ENCODE data around the gene PSMD1. TPM values are rescaled to one million over a fixed set of nuclear protein-coding genes. Genes with fewer than 3 reads are reported as not detected.

Gene PSMD1
- total and polyA plus RNA-seq, 2 of the 8 experiments (the other 6 are each of a cell fraction or from before 2014, with no cell fraction given), result 179 to 272 TPM

DNA sequence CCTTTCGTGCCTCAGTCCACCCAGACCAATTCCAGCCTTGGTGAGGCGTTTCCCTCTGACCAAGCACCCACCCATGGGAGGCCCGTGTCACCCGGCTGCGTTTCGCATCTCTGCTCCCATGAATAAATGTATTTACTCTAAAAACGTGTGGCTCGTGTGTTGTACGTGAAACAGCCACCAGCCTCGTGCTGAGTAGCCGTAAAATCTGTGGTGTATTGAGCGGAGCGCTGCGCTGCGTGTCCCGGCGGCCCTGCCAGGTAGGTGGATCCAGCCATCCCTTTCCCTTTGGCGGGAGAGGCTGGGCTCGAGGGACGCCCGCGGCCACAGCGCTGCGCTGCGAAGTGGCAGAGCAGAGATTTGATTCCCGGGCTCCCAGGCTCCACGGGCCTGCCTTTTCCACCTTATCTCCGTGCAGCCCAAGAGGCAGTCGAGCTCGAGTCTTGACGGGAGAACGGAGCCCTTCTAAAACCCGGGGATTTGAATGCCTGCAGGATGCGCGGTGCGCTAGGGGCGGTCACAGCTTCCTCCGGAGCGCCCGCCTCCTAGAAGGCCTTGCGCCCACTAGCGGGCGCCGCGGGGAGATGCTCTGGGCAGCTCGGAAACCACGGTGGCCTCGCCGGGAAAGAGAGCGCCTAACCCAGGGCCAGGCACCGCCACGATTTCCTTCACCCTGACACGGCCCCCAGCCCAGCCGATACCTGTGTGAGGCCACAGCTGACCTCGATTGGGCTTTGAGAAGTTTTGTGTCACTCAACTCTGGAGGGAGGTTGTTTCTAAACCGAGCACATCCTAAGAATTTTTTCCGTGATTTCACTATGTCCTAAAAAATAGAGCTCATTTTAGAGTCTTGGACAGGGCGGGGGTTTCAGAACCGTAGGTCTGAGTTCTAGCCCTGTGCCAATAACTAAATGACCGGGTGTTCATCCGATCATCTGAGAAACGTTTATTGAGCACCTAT, 3.9 kb upstream of the PSMD1 start (continued):
- TF ChIP-seq POLR2AphosphoS5 (IDR thresholded peaks at IDR 0.05; ENCODE audit: low read depth, low read length) (no peak), EGR1 (IDR thresholded peaks at IDR 0.05; ENCODE audit: borderline replicate concordance, low read depth, low read length) (no peak), KDM4A (IDR thresholded peaks at IDR 0.05; ENCODE audit: low read depth, low read length, severe bottlenecking) (peak; percentile 88), GABPA (IDR thresholded peaks at IDR 0.05; ENCODE audit: borderline replicate concordance, insufficient read depth, low read length) (no peak; the same call in 1 of the 2 replicates), KDM5A (IDR thresholded peaks at IDR 0.05; ENCODE audit: low read length) (no peak), SUZ12 (IDR thresholded peaks at IDR 0.05; ENCODE audit: low read length) (peak; percentile 40; the same call in 1 of the 2 replicates), SP1 (IDR thresholded peaks at IDR 0.05; ENCODE audit: low read depth, low read length) (no peak), KDM1A (IDR thresholded peaks at IDR 0.05; ENCODE audit: borderline replicate concordance, low read length) (no peak), NRF1 (IDR thresholded peaks at IDR 0.05; ENCODE audit: low read depth, low read length) (no peak), EZH2 (IDR thresholded peaks at IDR 0.05; ENCODE audit: low read depth, low read length, severe bottlenecking) (no peak), RFX5 (IDR thresholded peaks at IDR 0.05; ENCODE audit: borderline replicate concordance, low read depth, low read length) (no peak), NANOG (IDR thresholded peaks at IDR 0.05; ENCODE audit: insufficient read depth, low read depth, low read length, poor library complexity, severe bottlenecking) (no peak), BRCA1 (IDR thresholded peaks at IDR 0.05; ENCODE audit: low read depth, low read length) (no peak), JUND (IDR thresholded peaks at IDR 0.05; ENCODE audit: low read length) (no peak), CHD1 (IDR thresholded peaks at IDR 0.05; ENCODE audit: low read depth, low read length) (no peak), CHD2 (IDR thresholded peaks at IDR 0.05; ENCODE audit: low read length) (no peak), CTBP2 (IDR thresholded peaks at IDR 0.05; ENCODE audit: borderline replicate concordance, insufficient read depth, insufficient read length, low read length) (no peak), BACH1 (IDR thresholded peaks at IDR 0.05; ENCODE audit: low read length) (no peak), CREB1 (IDR thresholded peaks at IDR 0.05) (0 out of 2 replicates have a peak, but pooled peaks have one; percentile 42), PHF8 (conservative IDR thresholded peaks at IDR 0.05; ENCODE audit: low read depth, low read length) (peak; percentile 54; the same call in 1 of the 2 replicates), SAP30 (IDR thresholded peaks at IDR 0.05; ENCODE audit: insufficient read depth, insufficient replicate concordance, low read length) (no peak)
- TF ChIP-seq, protein P1, sequence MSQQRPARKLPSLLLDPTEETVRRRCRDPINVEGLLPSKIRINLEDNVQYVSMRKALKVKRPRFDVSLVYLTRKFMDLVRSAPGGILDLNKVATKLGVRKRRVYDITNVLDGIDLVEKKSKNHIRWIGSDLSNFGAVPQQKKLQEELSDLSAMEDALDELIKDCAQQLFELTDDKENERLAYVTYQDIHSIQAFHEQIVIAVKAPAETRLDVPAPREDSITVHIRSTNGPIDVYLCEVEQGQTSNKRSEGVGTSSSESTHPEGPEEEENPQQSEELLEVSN (IDR thresholded peaks at IDR 0.05), result peak; percentile 97
